ENCODE data around the gene RSAD1.
"Not testable (repeated sequence)": the region's sequence is repeated elsewhere in the genome, so short reads cannot be mapped to it uniquely, and the experiment has no call there.

RSAD1 gene

GRCh38 chr17:50458701-50459676, 19.7 kb upstream of the RSAD1 start:
- DNase-seq = no peak

GRCh38 chr17:50459756-50460155, 18.9 kb upstream of the RSAD1 start:
- DNase-seq = no peak

DNA sequence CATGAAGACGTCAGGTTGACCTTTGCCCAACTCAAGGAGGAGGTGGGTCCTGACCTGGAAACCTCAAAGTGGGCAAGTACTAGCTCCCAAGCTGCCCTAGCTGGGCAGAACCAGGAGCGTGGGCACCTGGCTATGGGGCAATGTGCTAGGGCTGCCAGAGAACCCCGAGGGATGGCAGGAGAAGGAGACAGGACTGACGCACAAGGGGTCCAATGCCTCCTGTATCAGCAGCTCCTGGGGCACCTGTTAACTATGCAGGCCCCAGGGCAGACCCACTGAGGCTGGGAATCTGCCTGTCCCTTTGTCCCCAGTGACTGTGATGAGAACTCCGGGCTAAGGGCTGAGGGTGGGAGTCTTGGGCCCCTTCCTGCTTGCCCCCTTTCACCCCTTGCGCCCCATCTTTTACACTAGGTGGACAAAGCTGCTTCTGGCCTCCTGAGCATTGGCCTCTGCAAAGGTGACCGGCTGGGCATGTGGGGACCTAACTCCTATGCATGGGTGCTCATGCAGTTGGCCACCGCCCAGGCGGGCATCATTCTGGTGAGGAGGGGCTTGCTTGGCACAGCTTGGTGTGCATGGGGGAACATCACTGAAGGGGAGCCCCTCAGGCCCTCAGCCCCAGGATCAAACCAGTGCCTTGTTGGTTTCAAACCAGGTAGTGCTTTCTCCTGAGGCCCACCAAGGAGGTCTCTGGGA, 17.7 kb upstream of the RSAD1 start:
- no peak for DNase-seq

DNA sequence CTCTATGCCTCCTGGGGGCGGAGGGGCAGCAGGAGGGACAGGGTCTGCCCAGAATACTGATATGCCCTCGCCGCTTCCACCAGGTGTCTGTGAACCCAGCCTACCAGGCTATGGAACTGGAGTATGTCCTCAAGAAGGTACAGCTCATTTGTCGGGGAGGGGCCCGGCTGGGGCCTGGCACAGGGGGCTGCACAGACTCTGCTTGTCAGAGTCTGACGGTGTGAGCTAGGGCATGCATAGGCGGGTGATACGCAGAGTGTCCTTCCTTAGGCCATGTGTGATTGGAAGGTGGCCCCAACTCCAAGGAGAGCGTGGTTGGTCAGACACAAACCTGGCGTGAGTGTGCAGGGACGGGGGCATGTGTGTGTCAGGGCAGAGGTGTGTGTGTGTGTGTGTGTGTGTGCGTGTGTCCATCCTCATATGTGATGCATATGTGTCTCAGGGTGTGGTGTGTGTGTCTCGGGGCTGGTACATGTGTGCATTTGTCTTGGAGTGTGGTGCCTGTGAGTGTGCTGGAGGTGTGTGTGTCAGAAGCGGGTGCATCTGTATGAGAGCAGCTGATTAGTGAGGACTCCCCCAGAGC, 17.0 kb upstream of the RSAD1 start:
- DNase-seq = no peak

DNA sequence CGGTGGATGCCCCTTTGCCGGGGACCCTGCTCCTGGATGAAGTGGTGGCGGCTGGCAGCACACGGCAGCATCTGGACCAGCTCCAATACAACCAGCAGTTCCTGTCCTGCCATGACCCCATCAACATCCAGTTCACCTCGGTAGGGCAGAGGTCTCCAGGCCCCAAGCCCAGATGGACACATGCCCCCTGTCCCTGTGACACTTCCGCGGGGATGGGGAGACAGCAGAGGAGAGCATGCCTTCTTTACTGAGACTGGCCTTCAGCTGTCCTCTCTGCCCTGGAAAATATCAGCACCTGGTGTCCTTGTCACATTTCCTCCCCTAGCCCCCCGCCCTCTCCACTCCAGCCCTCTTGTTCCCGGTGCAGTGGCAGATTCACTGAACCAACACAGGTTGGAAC, 16.2 kb upstream of the RSAD1 start:
- DNase-seq = no peak

- DNase-seq = no peak
These were observed 14.5 kb upstream of the RSAD1 start for GRCh38 chr17:50464121-50464520.

DNA sequence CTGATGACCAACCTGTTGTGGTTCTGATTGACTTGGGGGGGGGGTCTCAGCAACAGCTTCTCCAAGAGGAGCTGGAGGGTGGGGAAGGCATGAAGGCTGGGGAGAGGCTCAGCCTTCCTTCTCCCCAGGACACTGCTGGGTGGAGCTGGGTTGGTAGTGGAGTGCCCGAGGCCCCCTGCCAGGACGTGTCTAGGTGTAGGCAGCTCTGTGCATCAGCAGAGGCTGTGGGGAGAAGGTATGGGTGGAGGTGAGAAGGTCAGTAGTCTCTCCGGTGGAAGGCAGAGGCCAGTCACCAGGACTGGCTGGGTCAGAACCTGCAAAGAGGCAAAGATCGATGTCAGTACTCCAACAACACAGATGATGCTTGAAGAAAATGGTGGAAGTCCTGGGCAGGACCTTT, 13.9 kb upstream of the RSAD1 start:
- DNase-seq = no peak

GRCh38 chr17:50465171-50465570, 13.5 kb upstream of the RSAD1 start:
- no peak for DNase-seq

GRCh38 chr17:50465635-50466034, 13.0 kb upstream of the RSAD1 start:
- DNase-seq = no peak

DNA sequence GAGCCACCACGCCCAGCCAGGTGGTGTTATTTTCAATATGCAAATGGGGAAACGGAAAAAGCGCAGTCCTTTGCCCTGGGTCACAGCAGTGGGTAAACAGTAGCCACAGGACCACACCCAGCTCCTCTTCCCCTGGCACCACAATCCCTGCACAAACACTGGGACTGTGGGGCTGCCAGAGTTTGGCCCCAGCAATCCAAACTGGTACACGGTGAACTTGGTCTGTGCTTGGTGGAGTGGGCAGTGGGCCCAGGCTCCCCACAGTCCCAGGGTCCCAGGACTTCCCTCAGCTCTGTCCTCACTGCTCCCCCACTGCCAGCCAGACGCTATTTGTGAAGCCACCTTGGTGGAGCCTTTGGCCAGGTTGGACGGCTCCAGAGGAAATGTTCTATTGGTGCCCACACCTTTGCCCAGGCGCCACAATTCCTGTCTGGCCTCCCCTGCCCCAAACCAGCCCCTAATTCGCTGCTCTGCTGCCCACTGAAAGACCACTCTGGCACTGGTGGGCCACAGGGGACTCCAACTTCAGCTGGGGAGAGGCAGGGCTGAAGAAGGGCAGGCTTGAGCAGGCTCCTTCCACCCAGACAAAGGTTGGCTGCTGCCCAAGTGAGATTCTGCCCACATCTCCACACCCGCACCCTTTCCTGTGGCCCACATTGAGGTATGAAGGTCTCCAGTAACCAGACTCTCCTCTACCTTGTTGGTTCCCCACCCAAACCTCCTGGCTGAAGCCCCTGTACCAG, 12.1 kb upstream of the RSAD1 start:
- no peak for DNase-seq

GRCh38 chr17:50467114-50467854, 11.4 kb upstream of the RSAD1 start:
- DNase-seq = no peak

GRCh38 chr17:50467855-50468303, 10.8 kb upstream of the RSAD1 start:
- no peak for DNase-seq

DNA sequence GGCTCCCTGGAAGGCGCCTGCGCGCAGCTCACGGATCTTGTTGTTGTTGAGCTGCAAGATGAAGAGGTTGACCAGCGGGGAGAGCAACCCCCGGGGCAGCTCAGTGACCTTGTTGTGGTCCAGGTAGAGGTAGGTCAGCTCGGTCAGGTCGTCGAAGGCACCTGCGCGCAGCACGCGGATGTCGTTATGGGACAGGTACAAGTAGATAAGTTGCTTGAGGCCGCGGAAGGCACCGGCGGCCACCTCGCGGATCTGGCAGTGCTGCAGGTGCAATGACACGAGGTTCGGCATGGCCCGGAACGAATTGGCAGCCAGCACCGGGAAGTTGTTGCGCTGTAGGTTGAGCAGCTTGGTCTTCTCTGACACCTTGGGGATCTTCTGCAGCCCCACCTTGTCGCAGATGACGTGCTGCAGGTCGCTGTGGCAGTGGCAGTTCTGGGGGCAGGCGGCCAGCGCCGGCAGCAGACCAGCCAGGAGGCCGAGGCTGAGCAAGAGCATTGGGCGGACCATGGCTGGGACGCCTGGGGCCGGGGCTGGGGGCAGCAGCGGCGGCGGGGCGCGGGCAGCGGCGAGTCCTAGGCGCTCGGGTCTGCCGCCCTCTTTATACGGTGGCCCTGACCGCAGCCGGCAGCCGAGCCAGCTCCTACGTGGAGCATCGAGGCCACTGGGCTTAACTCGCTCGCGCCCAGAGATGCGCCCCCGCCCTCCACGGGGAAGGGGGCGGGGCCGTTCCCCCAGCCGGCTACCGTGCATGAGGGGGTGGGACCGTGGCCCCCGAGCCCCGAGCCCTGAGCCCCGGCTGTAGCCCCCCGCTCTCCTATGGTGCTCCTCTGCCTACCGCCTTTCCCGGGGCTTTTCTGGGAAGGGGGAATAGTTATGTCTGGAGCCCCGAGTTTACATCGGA, 10.1 kb upstream of the RSAD1 start, which contains the start of gene CHAD:
Gene CHAD, minus strand, starts transcription at position 577 of the 904 bp plus-strand sequence. Its CDS starts 67 bp downstream, at position 510.
- no peak for DNase-seq

GRCh38 chr17:50469208-50469605, 9.5 kb upstream of the RSAD1 start:
- no peak for DNase-seq

DNA sequence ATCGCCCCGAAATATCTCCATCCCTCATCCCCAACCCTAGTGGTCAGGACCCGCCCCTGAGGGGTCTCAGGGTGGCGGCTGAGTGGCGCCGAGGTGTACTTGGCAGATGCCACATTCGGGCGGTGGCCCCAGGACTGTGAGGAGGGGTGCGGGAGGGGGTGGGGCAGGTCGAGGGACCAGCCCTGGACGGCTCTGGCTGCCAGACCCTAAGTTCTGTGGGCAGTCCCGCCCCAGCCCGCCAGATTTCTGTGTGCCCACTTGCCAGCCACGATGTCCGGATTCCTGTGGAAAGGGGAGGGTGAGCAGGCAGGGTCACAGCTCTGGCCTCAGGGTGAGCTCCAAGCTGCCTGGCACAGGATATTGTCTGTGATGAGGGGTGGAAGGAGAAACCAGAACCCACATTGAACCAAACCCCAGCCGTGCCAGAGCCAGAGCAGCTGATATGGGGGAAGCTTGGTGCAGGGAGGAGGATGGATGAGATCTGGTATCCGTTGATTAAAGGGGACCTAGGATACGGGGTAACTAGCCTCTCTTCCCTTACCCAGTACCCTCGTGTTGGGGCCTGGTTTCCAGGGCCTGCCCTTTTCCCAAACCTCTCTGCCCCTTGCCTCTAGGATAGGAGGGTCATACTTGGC, 8.9 kb upstream of the RSAD1 start:
- no peak for DNase-seq

DNA sequence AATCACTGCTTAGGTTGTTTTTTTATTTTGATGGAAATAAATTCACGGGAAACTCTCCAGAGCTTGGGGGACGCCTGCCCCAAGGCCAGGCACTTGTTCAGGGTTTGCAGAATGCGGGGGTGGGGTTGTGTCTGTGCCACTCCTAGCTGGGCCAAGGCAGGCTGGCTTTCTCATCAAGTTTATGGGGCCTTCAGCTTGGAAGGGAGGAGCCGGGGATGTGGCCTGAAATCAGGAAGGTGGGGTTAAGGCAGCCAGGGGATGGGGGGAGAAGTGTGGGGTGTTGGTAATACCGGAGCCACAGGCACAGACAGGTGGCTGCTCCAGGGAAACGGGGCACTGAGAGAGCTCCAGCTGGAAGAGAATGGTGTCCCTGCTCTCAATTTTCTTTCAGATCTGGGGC, 8.2 kb upstream of the RSAD1 start:
- DNase-seq = no peak

DNA sequence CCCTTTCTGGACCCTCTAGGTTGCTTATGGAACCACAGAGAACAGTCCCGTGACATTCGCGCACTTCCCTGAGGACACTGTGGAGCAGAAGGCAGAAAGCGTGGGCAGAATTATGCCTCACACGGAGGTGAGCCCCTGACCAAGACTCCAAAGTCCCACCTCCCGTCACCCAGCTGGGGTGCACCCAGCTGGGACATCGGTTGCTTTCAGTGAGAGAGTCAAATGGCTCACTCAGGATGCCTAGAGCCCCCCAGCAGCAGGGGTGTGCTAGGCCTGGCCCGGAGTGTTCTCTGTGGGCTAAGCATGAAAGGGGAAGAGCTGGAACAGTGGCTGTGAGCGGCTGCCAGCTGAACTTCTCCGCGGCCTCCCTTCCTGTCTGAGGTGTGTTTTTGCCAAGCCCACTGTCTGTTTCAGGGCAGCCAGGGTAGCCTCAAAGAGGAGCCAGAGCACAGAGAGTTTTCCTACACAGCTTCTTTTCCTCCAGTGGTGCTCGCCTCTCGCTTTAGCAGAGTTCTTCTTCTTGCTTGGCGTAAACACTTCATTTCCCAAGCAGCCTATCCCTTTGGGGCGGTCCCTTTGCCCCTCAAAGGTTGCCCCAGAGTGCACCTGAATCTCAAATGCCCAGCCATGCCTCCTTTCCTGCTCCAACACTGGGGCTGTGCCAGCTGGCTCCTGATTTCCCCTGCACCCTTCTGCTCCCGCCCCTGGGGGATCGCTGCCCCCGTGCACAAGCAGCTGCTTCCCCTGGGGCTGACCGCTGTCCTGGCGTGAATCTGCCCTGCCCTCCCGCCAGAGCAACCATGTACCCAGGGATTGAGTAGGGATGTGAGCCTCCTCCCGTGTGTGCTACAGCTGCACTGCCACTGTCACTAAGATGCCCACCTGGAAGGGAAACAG, 7.4 kb upstream of the RSAD1 start:
- no peak for DNase-seq

GRCh38 chr17:50472286-50472685, 6.4 kb upstream of the RSAD1 start:
- no peak for DNase-seq

- DNase-seq = not testable (repeated sequence)
These were observed 5.9 kb upstream of the RSAD1 start for GRCh38 chr17:50472761-50473161.
